ENCODE results near the gene NEGR1.

Gene NEGR1

DNA sequence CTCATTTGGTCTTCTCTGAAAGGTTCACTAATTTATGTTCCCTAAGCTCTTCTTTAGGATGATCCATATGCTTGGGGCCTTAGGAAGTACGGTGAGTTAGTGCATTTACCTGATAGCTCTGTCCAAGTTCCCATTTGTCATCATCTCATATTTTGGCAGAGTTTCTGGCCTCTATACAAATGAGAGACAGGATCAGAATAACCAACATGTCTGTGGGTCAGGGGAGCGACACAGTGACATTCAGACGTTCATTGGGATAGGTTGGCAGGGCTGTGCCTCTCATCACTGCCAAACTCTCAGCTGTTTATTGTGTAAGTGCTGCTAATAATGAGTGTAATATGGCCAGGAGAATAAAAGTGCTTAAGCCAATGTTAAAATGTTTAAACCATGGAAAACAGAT, 640.4 kb downstream of the NEGR1 start:
- DNase-seq: no peak

DNA sequence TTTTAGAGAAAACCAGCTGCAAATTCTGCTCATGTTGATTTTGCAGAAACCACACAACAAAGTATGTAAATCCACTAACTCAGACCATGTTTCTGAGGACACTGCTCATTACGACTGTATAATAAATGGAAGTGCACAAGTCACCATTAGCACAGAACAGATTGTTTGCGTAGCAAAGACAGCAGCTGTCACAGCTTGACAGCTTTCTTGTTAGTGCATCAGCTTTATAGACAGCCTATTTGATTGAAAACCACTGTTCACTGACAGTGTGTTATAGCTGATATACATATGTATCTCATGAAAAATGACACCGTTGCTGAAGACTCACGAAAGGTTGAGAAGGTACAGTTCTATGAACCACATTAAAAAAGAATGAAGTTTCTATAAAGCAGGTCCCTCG, 641.3 kb downstream of the NEGR1 start:
- DNase-seq: no peak

DNA sequence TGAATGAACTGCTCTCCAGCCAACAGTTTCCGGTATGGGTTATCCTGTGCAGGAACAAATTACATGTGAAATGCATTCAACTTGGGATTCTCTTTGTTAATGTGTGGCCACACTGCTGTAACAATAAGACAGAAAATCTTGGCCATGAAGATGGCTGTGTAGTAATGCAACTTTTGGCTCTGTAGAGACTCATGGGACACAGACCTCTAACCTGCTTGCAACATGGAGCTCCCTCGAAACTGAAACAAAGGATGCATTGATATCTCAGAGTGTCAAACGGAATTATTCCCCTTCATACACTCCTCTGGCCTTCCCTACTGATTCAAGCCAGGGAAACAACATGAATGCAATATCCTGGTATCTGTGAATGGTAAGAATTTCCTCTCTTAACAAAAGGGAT, 642.2 kb downstream of the NEGR1 start:
- DNase-seq: no peak

DNA sequence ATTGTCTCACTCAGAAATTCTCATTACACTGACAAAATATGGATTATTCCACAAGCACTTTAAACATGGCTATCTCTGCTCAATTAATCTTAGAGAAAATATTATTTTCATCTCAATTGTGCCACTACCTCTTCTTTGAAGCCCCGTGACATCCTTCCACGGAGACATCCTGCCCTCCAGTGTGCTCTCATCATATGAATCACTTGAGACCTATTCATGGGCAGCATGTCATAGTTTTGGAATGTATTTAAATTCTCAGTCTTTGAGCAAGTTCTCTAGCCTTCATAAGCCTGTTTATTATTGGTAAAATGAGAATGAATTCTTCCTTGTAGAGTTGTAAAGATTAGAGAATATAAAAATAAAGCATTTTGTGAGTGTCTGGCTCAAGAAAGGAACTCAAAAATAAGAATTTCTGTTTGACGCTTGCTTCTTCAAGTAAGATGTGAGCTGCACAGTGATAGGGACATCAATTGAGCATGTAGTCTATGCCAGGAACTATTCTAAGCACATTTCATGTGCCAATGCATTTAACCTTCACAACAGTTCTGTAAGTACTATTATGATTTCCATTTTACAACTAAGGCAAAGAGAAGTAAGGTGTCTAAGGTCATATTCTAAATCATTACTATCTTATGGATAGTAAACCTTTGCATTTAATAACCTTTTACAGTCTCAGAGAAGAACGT, 644.1 kb downstream of the NEGR1 start:
- DNase-seq: peak in 1 of 58 donors; percentile 10

DNA sequence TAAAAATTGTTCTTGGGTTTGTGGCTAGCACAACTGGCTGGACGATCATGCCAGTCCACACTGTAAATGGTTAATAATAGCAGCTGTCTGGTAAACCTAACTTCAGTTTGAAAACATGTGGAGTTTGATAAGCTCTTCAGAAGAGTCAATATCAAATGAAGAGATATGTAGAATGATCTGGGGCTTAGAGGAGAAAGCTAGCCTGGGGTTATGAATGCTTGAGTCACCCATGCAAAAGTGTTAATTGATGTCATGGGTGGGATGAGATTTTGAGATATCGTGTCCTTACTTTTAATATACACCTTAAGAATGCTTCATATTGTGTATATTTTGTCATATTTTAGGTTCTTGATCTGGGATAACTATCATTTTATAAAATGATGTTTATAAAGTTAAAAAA, 646.8 kb downstream of the NEGR1 start:
- no peak for DNase-seq

DNA sequence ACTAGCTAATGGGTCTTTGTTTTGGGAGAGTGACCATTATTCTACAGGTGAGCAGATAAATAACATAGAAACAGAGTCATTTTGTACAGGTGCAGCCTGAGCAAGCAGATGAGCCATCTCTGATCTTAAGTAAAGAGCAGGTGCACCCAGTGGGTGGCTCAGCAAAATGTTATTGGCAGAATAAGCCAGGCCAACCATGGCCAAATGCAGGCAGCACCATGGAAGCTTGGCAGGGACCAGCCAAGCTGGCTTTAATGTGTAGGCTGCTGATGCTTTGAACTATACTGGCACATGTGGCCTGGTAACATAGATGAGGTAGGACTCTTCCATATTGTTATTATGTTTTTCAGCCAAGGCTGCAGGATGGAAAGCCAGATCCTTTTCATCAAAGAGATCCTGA, 648.2 kb downstream of the NEGR1 start:
- no peak for DNase-seq

DNA sequence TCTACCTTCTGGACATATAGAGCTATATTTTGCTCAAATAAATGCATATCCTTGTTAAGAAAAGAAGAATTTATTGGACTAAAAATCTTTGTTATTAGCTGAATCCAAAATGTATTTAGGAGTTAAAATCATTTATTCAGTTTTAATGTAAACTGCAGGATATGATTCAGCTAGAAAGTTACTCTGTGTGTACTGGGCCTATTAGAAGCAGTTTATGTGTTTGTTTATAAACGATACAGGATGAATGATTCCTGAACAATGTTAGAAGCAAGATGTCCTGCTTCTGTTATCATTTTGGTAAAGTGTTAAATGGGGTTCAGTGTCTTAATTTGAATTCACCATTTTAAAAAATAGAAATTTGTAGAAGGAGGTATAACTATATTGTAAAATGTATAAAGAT, 652.3 kb downstream of the NEGR1 start:
- DNase-seq: no peak

DNA sequence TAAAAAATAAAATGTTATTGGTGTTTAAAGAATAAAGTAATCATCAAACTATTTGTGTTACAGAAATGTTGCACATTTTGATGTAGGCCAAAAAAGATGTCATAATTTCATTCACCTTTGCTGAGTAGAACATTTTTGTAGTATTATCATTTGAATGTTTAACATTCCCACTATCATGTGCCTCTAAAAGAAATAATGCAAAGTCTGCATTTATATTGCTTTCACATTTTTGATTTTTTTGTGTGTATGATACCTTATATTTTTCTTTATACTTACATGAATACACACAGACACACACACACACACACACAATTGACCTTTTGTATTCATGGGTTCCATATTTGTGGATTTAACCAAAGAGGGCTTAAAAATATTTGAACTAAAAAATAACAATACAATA, 657.3 kb downstream of the NEGR1 start:
- DNase-seq: no peak

DNA sequence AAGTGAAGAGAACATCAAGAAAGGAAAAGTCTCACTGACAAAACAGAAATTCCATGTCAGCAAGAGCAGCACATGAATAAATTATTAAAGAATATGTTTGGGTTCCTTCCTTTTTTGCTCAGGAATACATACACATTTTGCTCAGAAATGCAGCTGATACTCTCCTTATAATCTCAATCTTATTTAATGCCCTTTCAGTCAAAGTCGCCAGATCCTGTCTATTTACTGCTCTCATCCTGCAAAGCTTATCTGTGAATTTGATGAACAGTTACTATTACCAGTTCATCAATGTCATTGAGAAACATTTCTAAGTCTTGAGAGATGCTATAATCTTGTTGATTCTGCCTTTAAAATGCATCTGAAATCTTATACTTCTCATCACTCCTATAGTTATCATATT, 658.5 kb downstream of the NEGR1 start:
- no peak for DNase-seq

DNA sequence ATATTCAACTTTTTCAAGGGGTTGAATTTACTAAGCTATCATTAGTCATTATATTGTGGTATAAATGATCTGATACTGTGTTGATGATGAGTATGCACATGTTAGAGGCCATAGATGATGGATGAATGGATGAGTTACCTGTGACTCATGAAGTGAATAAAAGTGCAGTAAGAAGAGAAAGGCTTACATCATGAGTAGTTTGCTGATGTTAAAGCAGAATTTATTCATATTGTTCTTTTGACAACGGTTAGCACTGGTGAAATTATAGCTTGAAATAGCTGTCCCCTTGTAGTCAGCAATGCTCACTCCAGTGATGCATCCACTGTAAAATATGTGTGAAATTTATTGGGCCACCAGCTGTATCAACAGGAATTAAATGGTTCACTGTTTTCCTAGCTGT, 660.6 kb downstream of the NEGR1 start:
- no peak for DNase-seq

DNA sequence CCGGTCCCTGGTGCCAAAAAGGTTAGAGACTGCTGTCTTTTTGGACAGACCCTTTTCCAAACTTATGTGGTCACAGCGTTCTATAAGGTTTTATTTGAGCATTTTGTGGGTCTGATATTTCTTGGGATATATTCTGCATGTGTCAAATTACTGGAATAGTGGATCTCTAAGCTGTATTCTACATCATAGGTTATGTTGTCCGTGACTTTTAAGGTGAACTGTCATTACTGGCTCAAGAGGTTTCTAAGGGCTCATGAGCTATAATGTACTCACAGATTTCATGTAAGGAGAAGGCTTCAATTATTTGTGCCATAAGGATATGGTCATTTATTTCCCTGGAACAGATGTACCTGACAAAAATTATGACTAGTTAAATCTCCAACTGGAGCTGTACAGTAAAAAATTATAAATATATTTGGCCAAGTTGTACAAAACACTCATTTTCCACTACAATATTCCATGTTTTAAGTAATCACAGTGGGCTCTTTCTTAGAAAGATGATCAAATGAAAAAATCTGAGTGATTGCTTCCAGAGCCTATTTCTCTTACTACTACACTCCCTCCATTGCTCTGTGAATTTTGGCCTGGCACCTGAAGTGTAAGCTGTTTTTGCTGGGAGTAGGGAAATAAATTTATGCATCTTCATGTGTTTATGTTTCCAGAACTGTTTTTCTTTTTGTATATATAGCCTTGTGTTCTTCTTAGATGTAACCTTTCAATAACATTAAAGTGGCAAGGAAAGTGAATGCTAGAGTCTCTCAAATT, 663.4 kb downstream of the NEGR1 start:
- DNase-seq: no peak

DNA sequence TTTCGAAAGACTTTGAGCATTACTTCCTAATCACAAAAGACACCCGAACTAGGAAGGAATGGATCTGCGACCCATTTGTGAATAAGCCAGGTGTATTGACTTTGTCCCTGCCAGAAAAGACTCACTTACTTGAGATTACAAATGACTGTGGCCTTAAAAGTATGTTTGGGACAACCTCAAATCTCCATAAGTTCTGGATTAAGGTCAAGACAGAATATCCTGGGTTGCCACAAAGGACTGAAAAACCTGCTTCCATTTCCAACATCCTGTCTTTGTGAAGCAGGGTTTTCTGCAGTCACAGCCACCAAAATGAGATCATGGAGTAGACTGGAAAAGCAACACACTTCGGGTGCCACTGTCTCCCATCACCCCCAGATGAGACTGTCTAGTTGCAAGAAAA, 664.1 kb downstream of the NEGR1 start:
- no peak for DNase-seq

DNA sequence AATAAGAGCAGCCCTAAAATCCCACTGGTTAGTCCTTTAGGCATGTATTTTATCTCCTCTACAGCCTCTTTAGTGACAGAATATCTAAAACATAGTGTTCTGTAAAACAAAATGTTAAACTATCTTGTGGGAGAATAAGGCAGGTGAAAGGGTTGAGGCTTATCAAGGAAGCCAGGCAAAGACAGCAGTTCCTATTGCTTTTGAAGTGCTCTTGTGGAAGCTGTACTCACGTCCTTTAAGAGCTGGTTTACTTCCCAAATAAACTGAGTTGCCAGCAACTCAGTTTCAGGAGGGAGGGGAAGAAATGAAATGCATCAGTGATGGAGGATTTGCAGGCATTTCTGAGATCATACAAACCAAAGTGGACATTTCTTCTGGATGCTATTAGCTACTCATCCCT, 671.9 kb downstream of the NEGR1 start:
- no peak for DNase-seq

DNA sequence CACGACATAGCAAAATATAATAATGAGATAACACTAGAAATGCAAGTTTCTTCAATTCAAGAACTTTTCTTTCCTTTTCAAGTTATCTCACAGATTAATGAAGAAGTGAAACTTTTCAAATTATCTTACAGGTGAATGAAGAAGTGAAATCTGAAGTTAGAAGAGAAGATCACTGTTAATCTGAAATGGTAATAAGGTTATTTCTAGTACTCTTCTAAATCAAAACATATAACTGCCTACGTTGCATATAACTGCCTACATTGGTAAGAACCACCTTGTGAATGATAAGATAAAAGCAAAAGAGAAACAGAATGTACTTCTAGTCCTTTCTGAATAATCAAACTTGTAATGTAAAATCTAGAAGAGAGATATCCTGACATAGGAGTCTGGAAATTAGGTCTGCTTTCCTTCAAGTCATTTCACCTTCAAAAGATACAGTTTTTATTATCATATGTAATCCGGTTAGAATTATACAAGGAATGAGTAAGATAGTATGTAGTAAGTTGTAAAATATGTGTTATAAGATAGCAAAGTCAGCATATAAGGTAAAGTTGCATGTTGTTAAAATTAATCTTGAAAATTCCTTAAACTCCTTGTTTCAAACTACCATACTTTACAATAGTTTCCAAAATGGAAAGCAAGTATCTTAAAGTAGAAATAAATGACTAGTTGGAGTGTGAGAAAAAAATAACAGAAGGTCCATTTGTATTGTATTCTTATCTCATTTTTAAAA, 679.1 kb downstream of the NEGR1 start:
- DNase-seq: no peak

DNA sequence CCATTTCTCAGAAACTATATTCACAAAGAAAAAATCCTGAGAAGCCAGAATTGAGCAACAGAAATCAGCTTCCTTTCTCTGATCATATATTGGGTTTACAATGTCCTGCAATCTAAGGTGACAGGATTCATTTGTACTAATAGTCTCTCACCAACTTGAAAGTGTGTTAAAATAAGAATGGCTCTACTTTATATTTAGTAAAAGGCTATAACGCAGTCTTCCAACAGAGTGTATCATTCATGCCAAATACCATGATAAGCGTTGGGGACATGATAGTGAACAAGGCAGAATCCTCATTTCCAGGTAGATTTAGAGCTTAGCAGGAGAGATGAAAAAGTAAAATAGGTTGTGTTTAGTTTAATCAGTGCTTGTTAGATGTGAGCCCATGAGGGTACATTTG, 682.3 kb downstream of the NEGR1 start:
- no peak for DNase-seq

DNA sequence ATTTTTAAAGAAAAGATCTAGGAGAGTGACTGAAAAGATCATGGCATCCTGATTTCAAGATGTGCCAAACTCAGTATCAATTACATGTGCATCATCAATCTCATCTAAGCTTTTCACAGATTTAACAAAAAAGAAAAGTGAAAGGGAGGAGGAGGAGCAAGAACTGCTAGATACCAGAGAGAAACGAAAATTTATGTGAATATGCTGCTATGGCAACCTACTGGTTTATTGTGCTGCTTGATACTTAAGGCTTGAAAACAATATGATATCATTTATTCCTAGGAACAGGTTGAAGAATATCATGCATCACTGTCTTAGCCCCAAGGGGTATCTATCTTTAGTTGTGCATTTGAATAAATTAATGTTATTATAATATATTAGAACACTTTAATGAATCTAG, 683.0 kb downstream of the NEGR1 start:
- DNase-seq: no peak

DNA sequence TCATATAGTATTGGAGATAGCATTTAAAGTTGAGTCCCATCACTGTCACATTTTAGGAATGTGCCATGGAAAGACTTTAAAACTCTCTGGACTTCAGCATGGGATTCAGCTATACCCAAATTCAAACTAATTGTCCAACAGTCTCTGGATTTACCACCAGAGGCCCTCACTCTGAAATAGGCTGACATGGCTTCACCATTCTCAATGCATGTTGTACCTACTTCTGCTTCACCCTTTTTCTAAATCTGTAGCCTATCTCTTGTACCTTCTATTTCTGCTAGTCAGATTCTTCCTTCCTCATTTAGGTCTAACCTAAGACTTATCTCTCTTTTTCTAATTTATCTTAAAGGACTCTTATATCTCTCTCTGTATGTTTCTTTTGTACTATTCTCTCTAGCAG, 688.8 kb downstream of the NEGR1 start:
- no peak for DNase-seq

DNA sequence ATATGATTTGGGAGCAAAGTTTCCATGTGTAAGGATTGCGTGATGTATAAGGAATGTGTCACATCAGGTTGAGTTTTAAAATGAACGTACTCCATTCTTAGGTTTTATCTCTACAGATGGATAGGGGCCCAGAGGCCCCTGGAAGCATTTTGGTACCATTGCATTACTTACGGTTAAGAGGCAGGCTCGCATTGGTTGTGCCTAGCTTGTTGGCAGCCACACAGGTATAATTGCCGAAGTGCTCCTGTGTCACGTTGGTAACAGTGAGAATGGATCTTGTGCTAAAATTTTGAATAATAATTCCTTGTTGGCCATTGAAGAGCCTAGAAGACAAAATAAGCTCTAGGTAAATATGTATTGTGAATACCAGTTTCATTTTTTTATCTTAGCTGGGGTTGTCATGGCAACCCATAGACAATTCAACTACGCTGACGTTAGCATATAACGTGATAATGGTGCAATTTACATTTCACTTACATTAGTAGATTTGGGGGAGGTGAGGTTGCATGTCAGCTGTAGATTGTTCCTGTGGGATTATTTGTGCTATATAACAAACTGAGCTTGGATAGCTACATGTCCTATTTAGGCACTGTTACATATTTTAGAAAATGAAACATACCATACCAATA, 689.6 kb downstream of the NEGR1 start:
- no peak for DNase-seq

DNA sequence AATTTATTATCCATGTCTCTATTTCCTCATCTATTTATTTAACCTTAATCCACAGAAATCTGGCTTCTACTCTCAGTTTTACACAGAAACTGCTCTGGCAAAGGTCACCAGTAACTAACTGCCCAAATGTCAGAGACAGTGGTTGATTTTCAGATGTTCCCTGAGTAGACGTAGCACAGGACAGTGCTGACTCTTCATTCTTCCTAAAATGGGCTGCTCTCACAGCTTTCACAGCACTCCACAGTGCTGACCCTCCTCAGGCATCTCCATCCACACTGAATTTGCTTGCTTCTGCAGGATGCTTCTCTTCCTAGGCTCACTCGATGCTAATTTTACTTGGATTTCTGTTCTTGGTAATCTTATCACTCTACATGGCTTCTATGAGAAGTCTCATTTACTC, 693.3 kb downstream of the NEGR1 start:
- DNase-seq: peak in 1 of 58 donors; percentile 0

DNA sequence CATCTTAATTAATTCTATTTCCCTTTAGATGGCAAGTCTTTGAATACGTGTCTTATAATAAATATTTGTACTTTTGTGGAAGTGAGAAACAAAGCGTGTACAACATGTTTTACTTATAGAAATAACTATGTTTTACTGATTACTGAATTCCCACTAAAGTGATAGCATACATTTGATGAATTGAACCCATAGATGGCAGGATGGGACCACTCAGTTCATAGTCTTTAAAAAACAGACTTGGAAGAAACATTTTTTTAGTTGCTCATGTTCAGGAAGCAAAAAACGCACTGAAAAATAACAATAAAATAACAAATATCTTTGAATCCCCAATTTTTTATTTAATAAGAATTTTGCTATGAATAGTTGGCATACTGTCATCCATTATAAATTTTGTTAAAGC, 694.4 kb downstream of the NEGR1 start:
- peak in 4 of 58 donors; percentile 5 to 22 (median 6) for DNase-seq

DNA sequence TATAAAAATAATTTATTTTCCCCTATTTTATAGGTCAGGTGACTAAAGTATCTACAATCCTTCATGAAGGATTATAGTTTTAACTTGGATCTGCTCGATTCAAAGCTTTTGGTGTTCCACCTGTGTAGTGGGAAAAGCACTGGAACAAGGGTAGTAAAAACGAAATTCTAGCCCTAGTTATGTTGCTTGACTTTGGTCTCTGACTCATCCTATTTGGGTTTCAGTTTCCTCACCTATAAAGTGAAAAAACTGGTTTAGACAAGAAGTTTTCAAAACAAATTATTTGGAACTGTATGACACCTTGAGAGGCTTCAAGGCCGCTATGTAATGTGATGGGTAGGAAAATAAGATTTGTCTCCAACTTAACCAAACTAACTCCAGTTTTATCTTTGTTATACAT, 696.3 kb downstream of the NEGR1 start:
- no peak for DNase-seq

DNA sequence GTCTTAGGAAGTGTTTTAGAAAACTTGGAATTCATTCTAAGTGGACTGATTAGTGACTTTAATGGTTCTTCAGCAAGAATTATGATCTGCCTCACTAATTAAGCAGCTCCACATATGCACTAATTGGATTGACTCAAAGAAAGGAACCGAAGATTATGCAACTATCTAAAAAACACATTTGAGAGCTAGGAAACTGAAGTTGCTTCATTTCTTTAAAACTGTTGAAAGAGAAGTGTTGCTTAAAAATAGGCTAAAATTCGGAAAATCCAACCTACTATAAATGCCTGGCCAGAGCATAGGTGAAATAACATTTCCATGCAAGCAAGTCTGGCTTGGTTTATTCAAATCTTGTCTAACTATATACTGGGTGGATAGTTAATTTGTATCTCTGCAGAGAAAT, 698.6 kb downstream of the NEGR1 start:
- no peak for DNase-seq
